OCI-LY3 (cell line): Measurements from ENCODE around the gene EGLN1.

Experiments used
- H2AFZ ChIP-seq: fragments of 200-600, 300-600 bp; shearing (Covaris generic); 2 replicates; pipeline ENCODE4 v1.6.0; 2014; ENCODE audit warnings: antibody characterized with exemption, low read depth, low read length
- H3K27ac ChIP-seq: fragments of 200-600, 300-600 bp; sonication (generic); 2 replicates; pipeline ENCODE4 v1.5.1; 2014; ENCODE audit warnings: mild to moderate bottlenecking, low read length, moderate library complexity, mixed read lengths
- H3K27me3 ChIP-seq: fragments of 200-600, 300-600 bp; sonication (generic); 2 replicates; pipeline ENCODE4 v1.6.1; 2014; ENCODE audit warnings: low read depth, low read length, mixed read lengths
- H3K36me3 ChIP-seq: fragments of 200-600, 300-600 bp; sonication (generic); replicated peaks from 2 replicates; pipeline ENCODE3; 2014; ENCODE audit warnings: low read depth, low read length, mixed read lengths
- H3K4me1 ChIP-seq: fragments of 300-600, 200-600 bp; sonication (generic); 2 replicates; pipeline ENCODE4 v1.6.1; 2014; ENCODE audit warnings: low read length, mixed read lengths
- H3K4me2 ChIP-seq: fragments of 200-600, 300-600 bp; sonication (generic); 2 replicates; pipeline ENCODE4 v1.6.1; 2014; ENCODE audit warnings: low read length, mixed read lengths
- H3K4me3 ChIP-seq: fragments of 300-600, 200-600 bp; sonication (generic); 2 replicates; pipeline ENCODE4 v1.5.1; 2014; ENCODE audit warnings: antibody characterized with exemption, mild to moderate bottlenecking, low read length, moderate library complexity
- H3K79me2 ChIP-seq: fragments of 300-600, 200-600 bp; shearing (Covaris generic); 2 replicates; pipeline ENCODE4 v1.6.1; 2014; ENCODE audit warnings: mild to moderate bottlenecking, low read length, mixed read lengths
- H3K9ac ChIP-seq: fragments of 300-600, 200-600 bp; shearing (Covaris generic); 2 replicates; pipeline ENCODE4 v1.6.0; 2014; ENCODE audit warnings: mild to moderate bottlenecking, low read length, moderate library complexity
- H3K9me3 ChIP-seq: fragments of 200-600, 300-600 bp; shearing (Covaris generic); 2 replicates; pipeline ENCODE4 v1.6.1; 2014; ENCODE audit warnings: low read length, mixed read lengths; ENCODE audit not compliant: insufficient read depth
- H4K20me1 ChIP-seq: fragments of 200-600, 300-600 bp; sonication (generic); 2 replicates; pipeline ENCODE4 v1.6.1; 2016; ENCODE audit warnings: low read length, mixed read lengths; ENCODE audit not compliant: insufficient read depth
- EZH2phosphoT487 ChIP-seq: fragments of 200-600 bp; shearing (Covaris generic); IDR thresholded peaks from 2 replicates; pipeline ENCODE4 v1.6.1; 2018; ENCODE audit warnings: antibody characterized with exemption, mixed run types, low read depth
- TF ChIP-seq, protein P1 (sequence below): fragments of 200-600, 300-600 bp; sonication (generic); IDR thresholded peaks from 2 replicates; pipeline ENCODE4 v1.5.1; 2014; ENCODE audit warnings: antibody characterized with exemption, low read length, low read depth

Gene EGLN1

DNA sequence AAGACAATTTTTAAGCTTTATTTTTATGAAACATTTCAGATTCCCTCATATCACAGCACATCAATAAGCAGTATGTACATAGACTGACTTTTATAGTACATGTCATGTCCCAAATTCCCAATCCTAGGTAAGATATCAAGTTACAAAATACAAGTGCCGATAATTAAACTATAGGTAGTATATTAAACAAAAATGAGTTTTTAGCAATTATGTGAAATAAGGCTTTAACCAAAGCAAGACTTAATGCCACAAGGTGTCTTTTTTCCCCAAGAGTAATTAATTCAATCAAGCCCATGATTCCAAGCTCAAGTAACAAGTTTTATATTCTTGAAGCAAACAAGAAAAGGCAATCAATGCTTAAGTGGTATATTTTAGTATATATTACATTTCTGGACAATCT is 89.3 kb downstream of the EGLN1 start:
- no peak overlapping the region for H3K9ac ChIP-seq
- H3K9me3 ChIP-seq: no peaks in the 10 kb centered on the region
- H4K20me1 ChIP-seq: no peaks in the 10 kb centered on the region
- TF ChIP-seq, protein P1, sequence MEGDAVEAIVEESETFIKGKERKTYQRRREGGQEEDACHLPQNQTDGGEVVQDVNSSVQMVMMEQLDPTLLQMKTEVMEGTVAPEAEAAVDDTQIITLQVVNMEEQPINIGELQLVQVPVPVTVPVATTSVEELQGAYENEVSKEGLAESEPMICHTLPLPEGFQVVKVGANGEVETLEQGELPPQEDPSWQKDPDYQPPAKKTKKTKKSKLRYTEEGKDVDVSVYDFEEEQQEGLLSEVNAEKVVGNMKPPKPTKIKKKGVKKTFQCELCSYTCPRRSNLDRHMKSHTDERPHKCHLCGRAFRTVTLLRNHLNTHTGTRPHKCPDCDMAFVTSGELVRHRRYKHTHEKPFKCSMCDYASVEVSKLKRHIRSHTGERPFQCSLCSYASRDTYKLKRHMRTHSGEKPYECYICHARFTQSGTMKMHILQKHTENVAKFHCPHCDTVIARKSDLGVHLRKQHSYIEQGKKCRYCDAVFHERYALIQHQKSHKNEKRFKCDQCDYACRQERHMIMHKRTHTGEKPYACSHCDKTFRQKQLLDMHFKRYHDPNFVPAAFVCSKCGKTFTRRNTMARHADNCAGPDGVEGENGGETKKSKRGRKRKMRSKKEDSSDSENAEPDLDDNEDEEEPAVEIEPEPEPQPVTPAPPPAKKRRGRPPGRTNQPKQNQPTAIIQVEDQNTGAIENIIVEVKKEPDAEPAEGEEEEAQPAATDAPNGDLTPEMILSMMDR: no peak
- TF ChIP-seq EZH2phosphoT487: no peak
- H3K4me1 ChIP-seq: peaks cover 40% of the 10 kb centered on the region
- H3K36me3 ChIP-seq: peaks cover 12% of the 10 kb centered on the region
- no peak overlapping the region for H3K4me2 ChIP-seq
- no peak overlapping the region for H3K4me3 ChIP-seq
- no peak overlapping the region for H2AFZ ChIP-seq
- no peaks in the 10 kb centered on the region for H3K27me3 ChIP-seq
- peaks cover 51% of the 10 kb centered on the region for H3K79me2 ChIP-seq
- H3K27ac ChIP-seq: no peak overlapping the region

DNA sequence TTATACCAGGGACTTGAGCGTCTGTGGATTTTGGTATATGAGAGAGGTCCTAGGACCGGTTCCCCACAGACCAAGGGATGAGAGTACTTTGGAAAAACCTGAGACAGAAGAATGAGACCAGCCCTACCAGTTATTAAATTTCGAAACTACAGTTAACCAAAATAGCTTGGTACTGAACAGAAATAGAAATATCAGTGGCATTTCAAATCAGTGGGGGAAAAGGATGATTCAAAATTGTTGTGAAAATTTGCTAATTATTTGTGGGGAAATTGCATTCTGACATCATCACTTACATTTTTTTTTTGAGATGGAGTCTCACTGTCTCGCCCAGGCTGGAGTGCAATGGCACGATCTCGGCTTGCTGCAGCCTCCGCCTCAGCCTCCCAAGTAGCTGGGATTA is 92.6 kb downstream of the EGLN1 start:
- H3K79me2 ChIP-seq: peaks cover 19% of the 10 kb centered on the region
- no peak overlapping the region for H2AFZ ChIP-seq
- H3K4me1 ChIP-seq: peaks cover 17% of the 10 kb centered on the region
- no peaks in the 10 kb centered on the region for H4K20me1 ChIP-seq
- no peak overlapping the region for H3K9ac ChIP-seq
- no peak overlapping the region for H3K27ac ChIP-seq
- no peaks in the 10 kb centered on the region for H3K9me3 ChIP-seq
- H3K4me3 ChIP-seq: no peak overlapping the region
- H3K36me3 ChIP-seq: peaks cover 1% of the 10 kb centered on the region
- TF ChIP-seq EZH2phosphoT487: no peak
- TF ChIP-seq, protein P1: no peak
- no peaks in the 10 kb centered on the region for H3K27me3 ChIP-seq
- H3K4me2 ChIP-seq: peak overlapping the region; percentile 5; the same call in 1 of the 2 replicates

DNA sequence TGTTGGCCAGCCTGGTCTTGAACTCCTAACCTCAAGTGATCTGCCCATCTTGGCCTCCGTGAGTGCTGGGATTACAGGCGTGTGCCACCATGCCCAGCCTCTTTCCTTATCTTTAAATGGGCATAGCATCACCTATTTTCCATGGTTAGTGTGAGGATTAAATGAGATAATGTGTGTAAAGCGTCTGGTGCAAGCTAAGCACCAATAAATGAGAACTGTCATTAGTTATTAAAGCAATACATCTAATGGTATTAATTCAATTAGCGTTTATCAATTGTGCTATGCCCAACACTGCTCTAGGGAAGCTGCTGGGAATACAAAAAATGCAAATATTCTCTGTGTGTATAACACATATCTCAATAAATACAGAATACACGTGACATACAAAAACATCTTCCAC is 94.5 kb downstream of the EGLN1 start:
- H3K4me1 ChIP-seq: peaks cover 7% of the 10 kb centered on the region
- peaks cover under 1% of the 10 kb centered on the region; the same call in 1 of the 2 replicates for H3K79me2 ChIP-seq
- H3K36me3 ChIP-seq: no peaks in the 10 kb centered on the region
- H3K9ac ChIP-seq: no peak overlapping the region
- H4K20me1 ChIP-seq: no peaks in the 10 kb centered on the region
- no peak overlapping the region for H3K27ac ChIP-seq
- no peak overlapping the region for H3K4me2 ChIP-seq
- H2AFZ ChIP-seq: no peak overlapping the region
- no peak overlapping the region for H3K4me3 ChIP-seq
- H3K9me3 ChIP-seq: no peaks in the 10 kb centered on the region
- TF ChIP-seq EZH2phosphoT487: no peak
- TF ChIP-seq, protein P1: no peak
- H3K27me3 ChIP-seq: no peaks in the 10 kb centered on the region

DNA sequence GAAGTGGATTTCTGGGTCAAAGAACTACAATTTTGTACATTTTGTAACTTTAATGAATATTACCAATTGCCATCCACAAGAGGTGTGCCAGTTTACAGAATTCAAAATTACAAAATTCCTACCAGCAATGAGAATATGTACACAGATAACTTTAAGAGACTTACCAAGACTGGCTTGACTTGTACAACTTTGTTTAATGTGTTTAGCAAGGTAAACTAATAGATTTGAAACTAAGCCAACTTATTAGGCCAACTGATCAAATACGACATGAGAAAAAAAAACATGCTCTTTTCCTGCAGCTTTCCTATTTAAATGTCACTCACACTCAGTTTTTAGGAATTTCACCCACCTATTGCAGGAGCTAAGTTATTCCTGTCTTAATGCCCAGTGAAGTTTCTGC is 95.8 kb downstream of the EGLN1 start:
- no peaks in the 10 kb centered on the region for H3K36me3 ChIP-seq
- TF ChIP-seq EZH2phosphoT487: no peak
- TF ChIP-seq, protein P1: no peak
- no peak overlapping the region for H3K4me3 ChIP-seq
- no peak overlapping the region for H2AFZ ChIP-seq
- H3K4me2 ChIP-seq: no peak overlapping the region
- H3K9ac ChIP-seq: no peak overlapping the region
- H3K4me1 ChIP-seq: peaks cover 7% of the 10 kb centered on the region
- no peaks in the 10 kb centered on the region for H4K20me1 ChIP-seq
- H3K27ac ChIP-seq: no peak overlapping the region
- no peaks in the 10 kb centered on the region for H3K27me3 ChIP-seq
- no peaks in the 10 kb centered on the region for H3K79me2 ChIP-seq
- no peaks in the 10 kb centered on the region for H3K9me3 ChIP-seq
